ENCODE results near the gene CAPN10. TPM values are rescaled to one million over a fixed set of nuclear protein-coding genes. Genes with fewer than 3 reads are reported as not detected.

The CAPN10 gene
- total and polyA plus RNA-seq, 9 donors: 2.2 to 34.3 (median 25.1) TPM

- TF ChIP-seq POLR2A (IDR thresholded peaks at IDR 0.05): no peak
- no peak for TF ChIP-seq CTCF (IDR thresholded peaks at IDR 0.05)
- no peak for TF ChIP-seq EP300 (IDR thresholded peaks at IDR 0.05)
- H3K27me3 ChIP-seq: no peaks in the 10 kb centered on the region
- intact Hi-C loops (cut with DNase I): loop anchor here in 1 of 4 donors (10.0 kb wide), 1 partner anchor 533 kb away; no protein-coding TSS in a partner anchor
- DNase-seq: peak in 2 of 5 donors; percentile 5 to 35
- no peak overlapping the region for H3K4me3 ChIP-seq
- no peaks in the 10 kb centered on the region for H3K36me3 ChIP-seq
- H3K27ac ChIP-seq: no peak overlapping the region
- no peaks in the 10 kb centered on the region for H3K4me1 ChIP-seq (ENCODE audit: insufficient read depth)
- 64 to 70% (median 64%) methylated on average over 7 to 8 of the region's 8 CpGs for WGBS, 3 donors
- no peaks in the 10 kb centered on the region for H3K9me3 ChIP-seq
Observed at GRCh38 chr2:240637901-240638345, 51.4 kb downstream of the CAPN10 start.

- Histone ChIP-seq H3K4me3 (no peak overlapping the region), H3K9me3 (no peaks in the 10 kb centered on the region), H3K27ac (no peak overlapping the region), H3K4me1 (ENCODE audit: insufficient read depth) (no peaks in the 10 kb centered on the region), H3K36me3 (no peaks in the 10 kb centered on the region), H3K27me3 (no peaks in the 10 kb centered on the region)
- intact Hi-C loops (cut with DNase I): loop anchor here in 1 of 4 donors (10.0 kb wide), 1 partner anchor 534 kb away; no protein-coding TSS in a partner anchor
- TF ChIP-seq CTCF (IDR thresholded peaks at IDR 0.05) (no peak), EP300 (IDR thresholded peaks at IDR 0.05) (no peak), POLR2A (IDR thresholded peaks at IDR 0.05) (no peak)
- peak in 3 of 5 donors; percentile 4 to 66 (median 37) for DNase-seq
- WGBS, 3 donors: 29 to 42% (median 40%) methylated on average over 18 of the region's 18 CpGs
Observed at GRCh38 chr2:240638512-240639160, 52.1 kb downstream of the CAPN10 start.

- Histone ChIP-seq H3K4me1 (ENCODE audit: insufficient read depth) (no peaks in the 10 kb centered on the region), H3K27me3 (no peaks in the 10 kb centered on the region), H3K27ac (no peak overlapping the region), H3K4me3 (no peak overlapping the region), H3K36me3 (no peaks in the 10 kb centered on the region), H3K9me3 (no peaks in the 10 kb centered on the region)
- DNase-seq: peak in 1 of 5 donors; percentile 38
- intact Hi-C loops (cut with DNase I): loop anchor here in 1 of 4 donors (10.0 kb wide), 1 partner anchor 535 kb away; no protein-coding TSS in a partner anchor
- TF ChIP-seq POLR2A (IDR thresholded peaks at IDR 0.05) (no peak), EP300 (IDR thresholded peaks at IDR 0.05) (no peak), CTCF (IDR thresholded peaks at IDR 0.05) (no peak)
- 84 to 88% (median 87%) methylated on average over 18 of the region's 18 CpGs for WGBS, 3 donors
Observed at GRCh38 chr2:240639566-240639965, 53.0 kb downstream of the CAPN10 start.

- Histone ChIP-seq H3K27ac (no peak overlapping the region), H3K36me3 (no peaks in the 10 kb centered on the region), H3K4me3 (no peak overlapping the region), H3K9me3 (no peaks in the 10 kb centered on the region), H3K27me3 (no peaks in the 10 kb centered on the region), H3K4me1 (ENCODE audit: insufficient read depth) (no peaks in the 10 kb centered on the region)
- peak in 1 of 5 donors; percentile 39 for DNase-seq
- 16 to 52% (median 20%) methylated on average over 3 to 16 of the region's 16 CpGs for WGBS, 3 donors
- no peak for TF ChIP-seq EP300 (IDR thresholded peaks at IDR 0.05)
- TF ChIP-seq POLR2A (IDR thresholded peaks at IDR 0.05): no peak
- no peak for TF ChIP-seq CTCF (IDR thresholded peaks at IDR 0.05)
- intact Hi-C loops (cut with DNase I): no loop called here
Observed at GRCh38 chr2:240640939-240641338, 54.4 kb downstream of the CAPN10 start.

Measured in ovary (tissue), 9 donors.